Fibroblast of lung (primary cell): ENCODE data around the gene CNNM1. TPM values are rescaled to one million over a fixed set of nuclear protein-coding genes. Genes with fewer than 3 reads are reported as not detected.

ENCODE experiments used
- DNase-seq, 2 donors: peaks; one replicate each; pipeline versions ENCODE4 v3.0.0 to v3.0.0-alpha.2; 2010; ENCODE audit warnings: low read depth in 2 of 2
- H2AFZ ChIP-seq: 2 replicates; pipeline ENCODE4 v1.5.1; 2012; ENCODE audit warnings: low read length, control low read depth, inconsistent platforms
- H3K27ac ChIP-seq: 2 replicates; pipeline ENCODE4 v1.5.1; 2011; ENCODE audit warnings: low read length, control low read depth; ENCODE audit not compliant: insufficient read depth
- H3K27me3 ChIP-seq: 2 replicates; pipeline ENCODE4 v1.5.1; 2011; ENCODE audit warnings: mild to moderate bottlenecking, low read length; ENCODE audit not compliant: control insufficient read depth, insufficient read depth
- H3K36me3 ChIP-seq: 2 replicates; pipeline ENCODE4 v1.5.1; 2011; ENCODE audit warnings: low read length; ENCODE audit not compliant: control insufficient read depth, insufficient read depth
- H3K4me1 ChIP-seq: 2 replicates; pipeline ENCODE4 v1.5.1; 2011; ENCODE audit warnings: low read length; ENCODE audit not compliant: control insufficient read depth, insufficient read depth; ENCODE audit errors: extremely low read depth
- H3K4me2 ChIP-seq: 2 replicates; pipeline ENCODE4 v1.5.1; 2011; ENCODE audit warnings: low read length, control low read depth; ENCODE audit not compliant: insufficient read depth; ENCODE audit errors: extremely low read depth
- H3K4me3 ChIP-seq, 4 experiments: fragments of 200-600 bp in 1 of 4; sonication (generic) in 1 of 4; replicated peaks in 1 of 4; 2 replicates each; pipeline ENCODE4 v1.5.1; 2011 to 2016; ENCODE audit warnings: low read length in 4 of 4, low read depth in 3 of 4, mild to moderate bottlenecking in 3 of 4, control low read depth in 2 of 4, inconsistent platforms in 1 of 4, mixed read lengths in 1 of 4; ENCODE audit not compliant: insufficient read depth in 1 of 4; ENCODE audit errors: control extremely low read depth in 1 of 4
- H3K79me2 ChIP-seq: 2 replicates; pipeline ENCODE4 v1.5.1; 2012; ENCODE audit warnings: mild to moderate bottlenecking, low read length, inconsistent platforms; ENCODE audit not compliant: control insufficient read depth, insufficient read depth
- H3K9ac ChIP-seq: 2 replicates; pipeline ENCODE4 v1.5.1; 2011; ENCODE audit warnings: mild to moderate bottlenecking, low read length, control low read depth; ENCODE audit not compliant: insufficient read depth
- H3K9me3 ChIP-seq: 2 replicates; pipeline ENCODE4 v1.5.1; 2012; ENCODE audit warnings: low read depth, low read length; ENCODE audit not compliant: control insufficient read depth, insufficient read depth
- H4K20me1 ChIP-seq: 2 replicates; pipeline ENCODE4 v1.5.1; 2011; ENCODE audit warnings: low read length; ENCODE audit not compliant: control insufficient read depth, insufficient read depth; ENCODE audit errors: extremely low read depth
- CTCF ChIP-seq, 2 donors: IDR thresholded peaks in 1 of 2; conservative IDR thresholded peaks in 1 of 2; 1 replicate in 1 of 2; 2 replicates in 1 of 2; pipeline ENCODE4 v1.5.1; 2011 to 2012; ENCODE audit warnings: low read length in 2 of 2, control low read depth in 1 of 2, inconsistent platforms in 1 of 2, low read depth in 1 of 2, mild to moderate bottlenecking in 1 of 2
- EZH2 ChIP-seq: IDR thresholded peaks from 2 replicates; pipeline ENCODE4 v1.5.1; 2012; ENCODE audit warnings: low read length, control low read depth, mild to moderate bottlenecking; ENCODE audit errors: missing control alignments
- polyA plus RNA-seq, 2 donors: library from polyadenylated mRNA; depleted of rRNA in 1 of 2; stranded (reverse) in 1 of 2; unstranded in 1 of 2; fragments of >200 nt; gene quantifications; 2 replicates each; pipeline ENCODE4 v1.2.1, GENCODE V29; 2011 to 2012; ENCODE audit warnings: missing spikeins in 1 of 2
- total RNA-seq: library from RNA; depleted of rRNA; stranded (reverse); fragments of >200 nt; gene quantifications from 2 replicates; pipeline ENCODE4 v1.2.1, GENCODE V29; 2014

CNNM1 gene
- total and polyA plus RNA-seq, 2 donors (not counting 1 experiment from before 2014, with no cell fraction given) = 0.20 to 0.66 TPM

DNA sequence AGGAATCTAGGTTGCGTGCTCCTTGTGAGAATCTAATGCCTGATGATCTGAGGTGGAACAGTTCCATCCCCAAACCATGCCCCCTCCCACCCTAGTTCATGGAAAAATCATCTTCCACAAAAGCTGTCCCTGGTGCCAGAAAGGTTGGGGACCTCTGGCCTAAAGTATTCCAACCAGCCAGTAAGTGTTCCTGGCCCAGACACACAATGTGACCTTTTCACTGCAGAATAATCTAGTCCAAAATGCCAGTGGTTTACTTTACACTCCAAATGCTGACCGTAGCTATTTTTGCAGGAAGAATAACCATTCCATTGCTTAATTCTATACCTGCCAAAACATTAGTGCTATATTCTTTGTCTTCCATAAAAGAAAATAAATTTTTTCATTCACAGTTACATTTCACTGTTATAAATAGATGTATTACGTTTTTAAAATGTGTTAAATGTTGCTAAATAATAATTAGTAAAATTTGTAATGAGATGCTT is 10.4 kb downstream of the CNNM1 start:
- H3K27ac ChIP-seq = no peak overlapping the region

DNA sequence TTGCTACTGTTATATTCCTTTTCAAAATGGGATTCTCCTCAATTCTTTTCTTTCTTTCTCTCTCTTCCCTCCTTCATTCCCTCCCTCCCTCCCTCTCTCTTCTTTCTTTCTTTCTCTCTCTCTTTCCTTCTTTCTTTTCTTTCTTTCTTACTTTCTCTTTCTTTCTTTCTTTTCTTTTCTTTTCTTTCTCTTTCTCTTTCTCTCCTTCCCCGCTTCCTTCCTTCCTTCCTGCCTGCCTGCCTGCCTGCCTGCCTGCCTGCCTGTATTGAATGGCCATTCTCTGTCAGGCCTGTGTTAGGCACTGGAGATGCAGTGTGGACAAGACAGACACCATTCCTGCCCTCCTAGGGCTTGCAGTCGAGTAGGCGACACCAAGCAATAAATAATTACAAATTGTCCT is 11.5 kb downstream of the CNNM1 start:
- no peak overlapping the region for H3K27ac ChIP-seq
- no peaks in the 10 kb centered on the region for H3K36me3 ChIP-seq
- H3K79me2 ChIP-seq = no peaks in the 10 kb centered on the region
- no peaks in the 10 kb centered on the region for H3K9me3 ChIP-seq
- no peak for DNase-seq
- no peak overlapping the region for H2AFZ ChIP-seq
- no peaks in the 10 kb centered on the region for H4K20me1 ChIP-seq
- H3K9ac ChIP-seq = no peak overlapping the region
- H3K27me3 ChIP-seq = no peaks in the 10 kb centered on the region
- H3K4me2 ChIP-seq = no peak overlapping the region
- H3K4me3 ChIP-seq = no peak overlapping the region
- TF ChIP-seq CTCF (conservative IDR thresholded peaks at IDR 0.05 in 1 of 2, IDR thresholded peaks at IDR 0.05 in 1 of 2; ENCODE audit: low read depth in 1 of 2, low read length in 2 of 2) = no peak
- H3K4me1 ChIP-seq = peaks cover 4% of the 10 kb centered on the region

More for the DNA sequence above, 10.4 kb downstream of the CNNM1 start:
- Histone ChIP-seq H4K20me1 (no peaks in the 10 kb centered on the region), H3K27me3 (no peaks in the 10 kb centered on the region), H3K36me3 (no peaks in the 10 kb centered on the region), H3K4me2 (no peak overlapping the region), H3K4me1 (peaks cover 2% of the 10 kb centered on the region), H3K4me3 (no peak overlapping the region), H3K9me3 (no peaks in the 10 kb centered on the region), H3K9ac (no peak overlapping the region), H2AFZ (no peak overlapping the region), H3K79me2 (no peaks in the 10 kb centered on the region)
- TF ChIP-seq EZH2 (no peak), CTCF (conservative IDR thresholded peaks at IDR 0.05 in 1 of 2, IDR thresholded peaks at IDR 0.05 in 1 of 2; ENCODE audit: low read depth in 1 of 2, low read length in 2 of 2) (no peak)
- DNase-seq = no peak

- Histone ChIP-seq H3K36me3 (no peaks in the 10 kb centered on the region), H2AFZ (no peak overlapping the region), H3K27ac (peak overlapping the region; percentile 56), H3K9ac (no peak overlapping the region), H3K79me2 (no peaks in the 10 kb centered on the region), H3K4me2 (peak overlapping the region; percentile 57), H3K27me3 (no peaks in the 10 kb centered on the region), H3K4me1 (peaks cover 6% of the 10 kb centered on the region), H3K9me3 (no peaks in the 10 kb centered on the region), H3K4me3 (no peak overlapping the region), H4K20me1 (no peaks in the 10 kb centered on the region)
- TF ChIP-seq EZH2 = no peak
- TF ChIP-seq CTCF (conservative IDR thresholded peaks at IDR 0.05 in 1 of 2, IDR thresholded peaks at IDR 0.05 in 1 of 2; ENCODE audit: low read depth in 1 of 2, low read length in 2 of 2) = no peak
- no peak for DNase-seq
Observed at GRCh38 chr10:99341248-99341647, 12.1 kb downstream of the CNNM1 start.
